GM06990 (cell line): ENCODE measurements around the gene DUOXA2.
"Not testable (repeated sequence)": the region's sequence is repeated elsewhere in the genome, so short reads cannot be mapped to it uniquely, and the experiment has no call there.

Experiments used
- DNase-seq: peaks from one replicate; pipeline ENCODE4 v3.0.0-alpha.2; 2011; ENCODE audit not compliant: insufficient read length; ENCODE audit errors: extremely low read depth
- H3K27me3 ChIP-seq: replicated peaks from 2 replicates; pipeline ENCODE4 v1.6.0; 2011; ENCODE audit warnings: low read length; ENCODE audit not compliant: control insufficient read depth, insufficient read depth
- H3K36me3 ChIP-seq: 2 replicates; pipeline ENCODE4 v1.5.1; 2011; ENCODE audit warnings: low read length; ENCODE audit not compliant: control insufficient read depth, insufficient read depth
- H3K4me3 ChIP-seq: replicated peaks from 2 replicates; pipeline ENCODE4 v1.5.1; 2011; ENCODE audit warnings: low read depth, mild to moderate bottlenecking, control low read depth, low read length
- CTCF ChIP-seq: IDR thresholded peaks from 2 replicates; pipeline ENCODE4 v1.5.1; 2011; ENCODE audit warnings: low read length, control low read depth, mild to moderate bottlenecking, inconsistent platforms; ENCODE audit not compliant: insufficient read depth, poor library complexity, severe bottlenecking

Gene DUOXA2

GRCh38 chr15:45114076-45114750 is at the start of gene DUOXA2, which contains the start of gene DUOX2:
DUOXA2 (plus strand) TSS chr15:45114326; CDS start chr15:45114606, 280 bp downstream.
DUOX2 (minus strand) TSS chr15:45114172; CDS start chr15:45113411, 761 bp downstream.
- peaks cover 14% of the 10 kb centered on the region for H3K27me3 ChIP-seq
- TF ChIP-seq CTCF, result no peak
- DNase-seq, result no peak
- no peaks in the 10 kb centered on the region for H3K36me3 ChIP-seq
- peak within 1 kb of the TSS; percentile 24 for H3K4me3 ChIP-seq

GRCh38 chr15:45064386-45064785 is 49.7 kb upstream of the DUOXA2 start:
- DNase-seq, result no peak
- Histone ChIP-seq H3K36me3 (peaks cover 2% of the 10 kb centered on the region; the same call in 1 of the 2 replicates), H3K4me3 (no peak overlapping the region)

GRCh38 chr15:45069942-45070360 is 44.2 kb upstream of the DUOXA2 start:
- DNase-seq, H3K36me3 ChIP-seq, H3K27me3 ChIP-seq: not testable (repeated sequence)

More at GRCh38 chr15:45064386-45064785, 49.7 kb upstream of the DUOXA2 start:
- no peaks in the 10 kb centered on the region for H3K27me3 ChIP-seq
- TF ChIP-seq CTCF, result no peak

GRCh38 chr15:45073602-45074001 is 40.5 kb upstream of the DUOXA2 start:
- not testable (repeated sequence) for DNase-seq, H3K36me3 ChIP-seq, H3K4me3 ChIP-seq, H3K27me3 ChIP-seq

More at GRCh38 chr15:45069942-45070360, 44.2 kb upstream of the DUOXA2 start:
- not testable (repeated sequence) for H3K4me3 ChIP-seq

GRCh38 chr15:45075440-45076320 is 38.4 kb upstream of the DUOXA2 start:
- not testable (repeated sequence) for H3K27me3 ChIP-seq, DNase-seq, H3K36me3 ChIP-seq, H3K4me3 ChIP-seq

GRCh38 chr15:45077391-45077790 is 36.7 kb upstream of the DUOXA2 start:
- not testable (repeated sequence) for H3K36me3 ChIP-seq, DNase-seq, H3K27me3 ChIP-seq

GRCh38 chr15:45079201-45079600 is 34.9 kb upstream of the DUOXA2 start:
- H3K27me3 ChIP-seq, DNase-seq, H3K4me3 ChIP-seq, H3K36me3 ChIP-seq: not testable (repeated sequence)

More at GRCh38 chr15:45077391-45077790, 36.7 kb upstream of the DUOXA2 start:
- not testable (repeated sequence) for H3K4me3 ChIP-seq

GRCh38 chr15:45079628-45080246 is 34.4 kb upstream of the DUOXA2 start:
- not testable (repeated sequence) for H3K27me3 ChIP-seq, H3K4me3 ChIP-seq, DNase-seq, H3K36me3 ChIP-seq

- not testable (repeated sequence) for H3K27me3 ChIP-seq, DNase-seq, H3K4me3 ChIP-seq, H3K36me3 ChIP-seq
Measured at GRCh38 chr15:45080593-45080992, 33.5 kb upstream of the DUOXA2 start.

GRCh38 chr15:45082412-45082811 is 31.7 kb upstream of the DUOXA2 start:
- H3K36me3 ChIP-seq, DNase-seq, H3K27me3 ChIP-seq, H3K4me3 ChIP-seq: not testable (repeated sequence)
